Thyroid gland (tissue), 4 donors: ENCODE measurements around the gene EP400.

Source experiments
- CTCF ChIP-seq, 6 experiments: fragments of 200-600 bp in 3 of 6; fragments of 450-650 bp in 3 of 6; sonication (generic) in 3 of 6; IDR thresholded peaks; one replicate each; pipeline ENCODE4 v1.5.1; 2016 to 2019; ENCODE audit warnings: antibody characterized with exemption in 6 of 6, mild to moderate bottlenecking in 2 of 6, inconsistent platforms in 1 of 6, moderate library complexity in 1 of 6
- POLR2A ChIP-seq, 2 donors: fragments of 450-650 bp; IDR thresholded peaks; one replicate each; pipeline ENCODE4 v1.6.1; 2017; ENCODE audit warnings: antibody characterized with exemption in 2 of 2, mild to moderate bottlenecking in 2 of 2, moderate library complexity in 1 of 2

GRCh38 chr12:132004946-132005345 is 55.2 kb downstream of the EP400 start:
- TF ChIP-seq CTCF (IDR thresholded peaks at IDR 0.05) = no peak
- TF ChIP-seq POLR2A (IDR thresholded peaks at IDR 0.05) = no peak
